OCI-LY7 (cell line): Measurements from ENCODE around the gene MAGI1.

ENCODE experiments used
- CTCF ChIP-seq: fragments of 200-600 bp; sonication (generic); conservative IDR thresholded peaks from 2 replicates; pipeline ENCODE4 v1.5.1; 2014; ENCODE audit warnings: mild to moderate bottlenecking, antibody characterized with exemption, low read length, moderate library complexity, mixed read lengths
- EZH2phosphoT487 ChIP-seq: fragments of 200-600 bp; sonication (generic); IDR thresholded peaks from 2 replicates; pipeline ENCODE4 v1.6.1; 2018; ENCODE audit warnings: low read depth, borderline replicate concordance, mild to moderate bottlenecking, mixed run types, antibody characterized with exemption, low read length, moderate library complexity, mixed read lengths

DNA sequence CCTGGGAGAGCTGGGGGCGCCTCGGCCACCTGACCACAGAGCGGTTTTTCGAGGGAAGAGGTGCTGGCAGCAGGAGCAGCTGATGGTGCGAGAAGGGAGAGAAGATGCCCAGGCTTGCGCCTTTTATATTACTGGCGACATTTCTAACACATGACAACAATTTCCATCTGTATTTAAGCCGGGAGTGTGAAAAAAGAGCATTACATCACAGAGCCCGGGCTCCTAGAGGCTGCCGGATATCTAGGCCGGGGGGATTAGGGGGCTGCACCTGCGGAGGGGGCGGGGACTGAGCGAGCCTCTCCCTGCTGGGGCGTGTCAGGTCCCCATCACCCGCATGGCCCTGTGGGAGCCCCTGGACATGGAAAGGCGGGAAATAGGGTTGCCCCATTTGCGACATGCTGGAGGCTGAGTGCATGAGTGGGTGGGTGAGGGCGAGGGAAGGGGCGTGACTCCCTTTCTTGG, 440.7 kb downstream of the MAGI1 start:
- TF ChIP-seq CTCF (no peak), EZH2phosphoT487 (no peak)
